ENCODE measurements around the gene ELAVL2.

Gene ELAVL2

DNA sequence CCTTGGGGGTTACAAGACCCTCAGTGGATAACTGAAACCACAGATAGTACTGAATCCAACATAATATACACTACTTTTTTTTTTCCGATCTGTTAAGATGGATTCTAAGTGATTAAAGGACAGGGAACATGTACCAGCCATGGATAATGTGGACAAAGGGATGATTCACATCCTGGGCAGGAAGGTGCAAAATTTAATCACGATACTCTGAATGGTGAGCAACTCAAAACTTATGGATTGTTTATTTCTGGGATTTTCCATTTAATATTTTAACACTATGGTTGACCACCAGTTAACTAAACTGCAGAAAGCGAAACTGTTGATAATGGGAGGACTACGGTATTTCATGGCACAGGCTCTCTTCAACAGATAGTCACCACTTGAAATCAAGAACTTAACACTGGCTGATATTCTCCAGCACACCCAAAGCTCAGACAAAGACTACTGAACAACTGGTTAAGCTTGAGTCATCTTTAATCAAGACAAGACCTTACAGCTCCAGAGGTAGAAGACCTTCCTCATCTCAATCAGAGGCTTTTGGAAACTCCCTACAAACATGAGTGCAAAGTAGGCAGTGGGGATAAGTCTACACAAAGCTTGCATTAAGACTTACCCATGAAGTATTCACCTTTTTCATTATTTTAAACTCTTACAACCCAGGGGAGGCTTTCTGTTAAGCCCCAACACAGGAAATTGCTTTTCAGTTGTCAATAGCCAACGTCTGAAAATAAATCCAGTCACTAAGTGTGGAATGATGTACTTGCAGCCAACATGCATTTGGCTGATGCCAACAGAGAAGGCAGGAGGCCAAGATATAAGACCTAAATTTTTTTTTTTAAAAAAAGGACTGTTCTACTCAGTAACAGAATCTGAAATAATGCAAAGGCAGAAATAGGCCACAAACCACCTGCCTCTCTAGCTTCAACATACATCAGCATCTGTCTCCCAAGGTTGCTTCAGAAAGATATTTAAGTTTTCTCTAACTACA lies 78.7 kb downstream of the ELAVL2 start:
- TF ChIP-seq ZFX (IDR thresholded peaks at IDR 0.05; ENCODE audit: borderline replicate concordance), result no peak
- TF ChIP-seq, protein P1, sequence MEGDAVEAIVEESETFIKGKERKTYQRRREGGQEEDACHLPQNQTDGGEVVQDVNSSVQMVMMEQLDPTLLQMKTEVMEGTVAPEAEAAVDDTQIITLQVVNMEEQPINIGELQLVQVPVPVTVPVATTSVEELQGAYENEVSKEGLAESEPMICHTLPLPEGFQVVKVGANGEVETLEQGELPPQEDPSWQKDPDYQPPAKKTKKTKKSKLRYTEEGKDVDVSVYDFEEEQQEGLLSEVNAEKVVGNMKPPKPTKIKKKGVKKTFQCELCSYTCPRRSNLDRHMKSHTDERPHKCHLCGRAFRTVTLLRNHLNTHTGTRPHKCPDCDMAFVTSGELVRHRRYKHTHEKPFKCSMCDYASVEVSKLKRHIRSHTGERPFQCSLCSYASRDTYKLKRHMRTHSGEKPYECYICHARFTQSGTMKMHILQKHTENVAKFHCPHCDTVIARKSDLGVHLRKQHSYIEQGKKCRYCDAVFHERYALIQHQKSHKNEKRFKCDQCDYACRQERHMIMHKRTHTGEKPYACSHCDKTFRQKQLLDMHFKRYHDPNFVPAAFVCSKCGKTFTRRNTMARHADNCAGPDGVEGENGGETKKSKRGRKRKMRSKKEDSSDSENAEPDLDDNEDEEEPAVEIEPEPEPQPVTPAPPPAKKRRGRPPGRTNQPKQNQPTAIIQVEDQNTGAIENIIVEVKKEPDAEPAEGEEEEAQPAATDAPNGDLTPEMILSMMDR (IDR thresholded peaks at IDR 0.05), result no peak
- H3K27ac ChIP-seq, result no peak overlapping the region

DNA sequence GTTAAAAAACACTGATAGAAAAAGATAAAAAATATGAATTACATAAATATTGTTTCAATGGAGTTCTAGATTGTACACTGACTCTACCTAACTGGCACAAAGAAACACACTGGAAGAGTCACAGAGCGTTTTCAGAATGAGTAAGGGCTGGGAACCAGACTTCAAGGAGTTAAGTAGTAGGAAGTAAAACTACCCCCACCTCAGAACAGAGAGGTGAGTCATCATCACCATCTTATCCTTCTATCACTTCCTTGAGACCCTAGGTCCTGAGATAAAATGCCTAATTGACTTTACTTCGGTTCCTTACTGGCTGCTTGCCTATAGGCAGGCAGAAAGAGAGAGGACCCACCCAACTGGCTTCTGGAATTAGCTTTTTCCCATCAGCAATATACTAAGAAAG lies 79.7 kb downstream of the ELAVL2 start:
- H3K27ac ChIP-seq, result no peak overlapping the region
- TF ChIP-seq, protein P1 (IDR thresholded peaks at IDR 0.05), result no peak
- no peak for TF ChIP-seq ZFX (IDR thresholded peaks at IDR 0.05; ENCODE audit: borderline replicate concordance)

DNA sequence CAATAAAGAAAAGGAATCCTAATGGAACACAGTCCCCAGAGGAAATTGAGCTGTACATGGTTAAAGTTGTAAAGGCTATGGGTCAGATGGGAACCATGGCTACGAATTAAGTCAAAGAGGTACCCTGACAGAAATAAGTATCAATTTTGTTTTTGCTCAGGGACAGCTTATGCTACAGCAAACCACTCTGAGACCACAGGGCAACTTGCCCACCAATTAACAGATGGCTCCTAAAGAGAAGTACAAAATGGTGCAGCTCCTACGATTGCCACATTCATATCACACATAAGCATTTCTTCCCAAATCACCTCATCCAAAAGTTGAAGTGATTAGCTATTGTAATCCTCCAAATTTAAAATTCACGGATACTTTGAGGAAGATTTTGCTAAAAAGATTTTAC lies 83.0 kb downstream of the ELAVL2 start:
- no peak overlapping the region for H3K27ac ChIP-seq
- TF ChIP-seq, protein P1 (IDR thresholded peaks at IDR 0.05), result no peak
- TF ChIP-seq ZFX (IDR thresholded peaks at IDR 0.05; ENCODE audit: borderline replicate concordance), result no peak

DNA sequence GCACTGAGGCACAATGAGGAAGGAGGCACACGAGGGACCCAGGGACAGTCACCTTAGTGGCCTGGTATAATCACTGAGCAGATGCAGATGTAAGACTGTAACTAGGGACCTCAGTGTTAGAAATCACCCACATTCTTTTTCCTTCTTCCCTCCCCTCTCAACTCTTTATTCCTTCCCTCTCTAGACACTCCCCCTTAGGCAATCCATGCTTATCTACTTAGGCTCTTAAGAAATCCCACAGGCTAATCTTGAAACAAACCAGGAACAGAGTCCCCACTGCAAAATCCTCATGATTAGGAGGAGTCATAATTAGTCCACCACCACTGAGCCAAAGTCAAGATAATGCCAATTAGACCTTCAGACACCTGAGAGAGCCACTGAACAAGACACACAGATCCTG lies 84.7 kb downstream of the ELAVL2 start:
- no peak for TF ChIP-seq ZFX (IDR thresholded peaks at IDR 0.05; ENCODE audit: borderline replicate concordance)
- TF ChIP-seq, protein P1 (IDR thresholded peaks at IDR 0.05), result no peak
- no peak overlapping the region for H3K27ac ChIP-seq

DNA sequence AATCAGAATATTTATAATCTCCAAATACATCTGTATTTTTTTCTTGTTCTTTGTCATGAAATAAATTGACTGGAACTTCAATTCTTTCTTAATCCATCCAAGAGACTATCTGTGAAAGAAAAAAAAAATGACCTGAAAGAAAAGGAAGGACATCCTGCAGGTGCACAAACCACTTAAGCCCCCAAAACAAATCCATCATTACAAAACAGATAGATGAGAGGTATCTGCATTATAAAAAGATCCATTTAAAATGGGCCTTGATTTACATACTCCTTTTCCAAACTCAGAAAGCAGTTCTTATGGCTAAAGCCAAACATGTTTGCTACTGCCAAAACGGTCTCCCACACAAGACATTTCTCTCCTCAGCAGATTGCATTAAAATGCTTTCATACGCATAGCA lies 85.5 kb downstream of the ELAVL2 start:
- TF ChIP-seq ZFX (IDR thresholded peaks at IDR 0.05; ENCODE audit: borderline replicate concordance), result no peak
- TF ChIP-seq, protein P1 (IDR thresholded peaks at IDR 0.05), result no peak
- H3K27ac ChIP-seq, result no peak overlapping the region

DNA sequence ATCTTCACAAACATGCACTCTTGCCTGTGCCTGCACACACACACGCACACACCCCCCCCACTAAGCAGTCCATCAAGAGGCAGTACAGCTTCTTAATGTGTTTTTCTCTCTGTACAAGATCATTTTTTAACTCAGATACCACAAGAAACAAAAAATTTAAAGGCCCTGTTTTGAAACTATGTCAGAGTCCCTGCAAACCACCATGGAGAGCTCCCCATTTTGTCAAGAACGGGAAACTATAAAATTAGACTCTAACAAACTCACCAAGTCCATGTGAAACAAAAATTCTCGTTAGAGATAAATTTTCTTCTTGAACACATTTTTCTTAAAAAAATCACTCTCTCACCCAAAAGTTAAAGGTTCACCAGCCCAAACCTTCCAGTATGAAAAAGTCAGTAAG lies 86.3 kb downstream of the ELAVL2 start:
- no peak for TF ChIP-seq ZFX (IDR thresholded peaks at IDR 0.05; ENCODE audit: borderline replicate concordance)
- TF ChIP-seq, protein P1 (IDR thresholded peaks at IDR 0.05), result no peak
- H3K27ac ChIP-seq, result no peak overlapping the region

DNA sequence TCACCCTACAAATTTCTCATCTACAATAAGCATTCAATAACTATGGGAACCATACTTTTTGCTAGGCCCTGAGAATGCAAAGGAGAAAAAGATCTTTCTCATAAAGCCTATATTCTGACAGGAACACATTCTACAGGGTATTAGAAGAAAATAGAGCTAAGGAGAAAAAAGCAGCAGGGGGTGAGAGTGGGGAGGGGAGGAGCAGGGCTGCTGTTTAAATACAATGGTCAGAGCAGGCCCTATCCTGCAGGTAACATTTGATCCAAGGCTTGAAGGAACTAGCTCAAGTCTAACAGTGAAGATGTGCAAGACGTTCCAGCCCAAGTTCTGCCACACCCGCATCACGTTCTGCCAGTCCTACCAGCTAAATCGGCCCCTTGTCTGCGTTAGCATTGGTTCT lies 89.7 kb downstream of the ELAVL2 start:
- no peak for TF ChIP-seq ZFX (IDR thresholded peaks at IDR 0.05; ENCODE audit: borderline replicate concordance)
- TF ChIP-seq, protein P1 (IDR thresholded peaks at IDR 0.05), result no peak
- H3K27ac ChIP-seq, result no peak overlapping the region

Data from 22Rv1 (cell line).